CD4-positive, alpha-beta T cell (primary cell): ENCODE data around the gene HIBADH. TPM values are rescaled to one million over a fixed set of nuclear protein-coding genes. Genes with fewer than 3 reads are reported as not detected.
A peak's percentile ranks its signal among the peaks of the same experiment; 100 is the strongest.

ENCODE experiments used
- ATAC-seq: fragments of 200-7000 bp; cut with Tn5 transposase; one replicate; pipeline ENCODE4 v1.10.0; 2022; ENCODE audit warnings: mild to moderate bottlenecking; ENCODE audit not compliant: poor library complexity
- CTCF ChIA-PET: fragments of 350-600 bp; sonication (Branson Sonifier 250); formaldehyde crosslinking; loops from one replicate; lab custom pipeline; 2021; ENCODE audit warnings: antibody characterized with exemption, inconsistent platforms; lab: Charles Lee
- POLR2A ChIA-PET: fragments of 350-600 bp; sonication (Branson Sonifier 250); formaldehyde crosslinking; loops from one replicate; lab custom pipeline; 2021; ENCODE audit warnings: antibody characterized with exemption, inconsistent platforms; lab: Charles Lee
- DNase-seq, 14 experiments: peaks; one replicate each; pipeline ENCODE4 v3.0.0-alpha.2; 2013 to 2020; ENCODE audit warnings: mixed read lengths in 2 of 14
- H3K27ac ChIP-seq, 2 donors: one replicate each; pipeline versions ENCODE4 v1.5.1 to v1.7.0; 2013; ENCODE audit warnings: low read length in 2 of 2, low read depth in 1 of 2, mild to moderate bottlenecking in 1 of 2
- H3K27me3 ChIP-seq, 2 experiments: 1 replicate in 1 of 2; 2 replicates in 1 of 2; pipeline versions ENCODE4 v1.6.1 to v1.7.0; 2013; ENCODE audit warnings: low read length in 2 of 2, control low read depth in 1 of 2, mild to moderate bottlenecking in 1 of 2, moderate library complexity in 1 of 2; ENCODE audit not compliant: insufficient read depth in 2 of 2, control insufficient read depth in 1 of 2
- H3K36me3 ChIP-seq: one replicate; pipeline ENCODE4 v1.6.1; 2013; ENCODE audit warnings: low read length, control low read depth; ENCODE audit not compliant: insufficient read depth
- H3K4me1 ChIP-seq: one replicate; pipeline ENCODE4 v1.6.1; 2013; ENCODE audit warnings: low read length, control low read depth; ENCODE audit not compliant: insufficient read depth
- H3K4me3 ChIP-seq: one replicate; pipeline ENCODE4 v1.5.1; 2013; ENCODE audit warnings: mild to moderate bottlenecking, low read length, moderate library complexity
- H3K9me3 ChIP-seq, 2 experiments: 1 replicate in 1 of 2; 2 replicates in 1 of 2; pipeline versions ENCODE4 v1.6.1 to v1.7.0; 2013; ENCODE audit warnings: low read length in 2 of 2, mild to moderate bottlenecking in 2 of 2, control low read depth in 1 of 2, moderate library complexity in 1 of 2; ENCODE audit not compliant: control insufficient read depth in 1 of 2, insufficient read depth in 1 of 2
- H3K27ac Mint-ChIP-seq: one replicate; pipeline ENCODE4 v1.8.0; 2020; ENCODE audit warnings: mixed read lengths
- H3K27me3 Mint-ChIP-seq: one replicate; pipeline ENCODE4 v1.8.0; 2021; ENCODE audit warnings: mixed read lengths
- H3K36me3 Mint-ChIP-seq: one replicate; pipeline ENCODE4 v1.8.0; 2021; ENCODE audit warnings: low read depth, mixed read lengths
- H3K4me1 Mint-ChIP-seq: one replicate; pipeline ENCODE4 v1.8.0; 2021; ENCODE audit warnings: low read depth, mixed read lengths
- H3K4me3 Mint-ChIP-seq: one replicate; pipeline ENCODE4 v1.8.0; 2020; ENCODE audit warnings: mild to moderate bottlenecking, mixed read lengths
- H3K9me3 Mint-ChIP-seq: one replicate; pipeline ENCODE4 v1.8.0; 2020; ENCODE audit warnings: mixed read lengths
- CTCF ChIP-seq: fragments of 200-600 bp; IDR thresholded peaks from one replicate; pipeline ENCODE4 v1.8.0; 2022; ENCODE audit warnings: antibody characterized with exemption, mild to moderate bottlenecking
- intact Hi-C, 2 experiments: fragments of 100-400 bp; cut with DNase I in 1 of 2; cut with micrococcal nuclease in 1 of 2; formaldehyde crosslinking; loops; one replicate each; pipeline versions ENCODE4 v1.15.1 to v1.9.0; 2023 to 2025; cut with DNase I, micrococcal nuclease
- total RNA-seq, 174 experiments: library from RNA in 2 of 174; stranded (reverse) in 2 of 174; gene quantifications; one replicate each; pipeline ENCODE4 v1.2.3 and lab custom pipeline; 2021 to 2026

The HIBADH gene
- total RNA-seq, 2 experiments from 2014 or later: 6.3 to 8.4 TPM

- intact Hi-C loops: no loop called here
- Mint-ChIP-seq H3K27me3 (peaks cover 18% of the 10 kb centered on the region), H3K36me3 (no peaks in the 10 kb centered on the region), H3K4me3 (no peak overlapping the region), H3K4me1 (no peaks in the 10 kb centered on the region), H3K9me3 (no peaks in the 10 kb centered on the region), H3K27ac (no peak overlapping the region)
- POLR2A ChIA-PET: no interaction called here
- H3K36me3 ChIP-seq: no peaks in the 10 kb centered on the region
- no peak for TF ChIP-seq CTCF
- peaks cover 0 to 3% of the 10 kb centered on the region in 2 experiments for H3K9me3 ChIP-seq
- CTCF ChIA-PET: no interaction called here
- H3K4me3 ChIP-seq: no peak overlapping the region
- no peak overlapping the region for H3K27ac ChIP-seq
- no peak for ATAC-seq
- no peak for DNase-seq
- no peaks in the 10 kb centered on the region for H3K27me3 ChIP-seq
- H3K4me1 ChIP-seq: no peaks in the 10 kb centered on the region
These were observed 28.0 kb upstream of the HIBADH start for GRCh38 chr7:27690649-27691048.

- TF ChIP-seq CTCF: no peak
- Histone ChIP-seq H3K27me3 (no peaks in the 10 kb centered on the region), H3K9me3 (peaks cover 0 to 3% of the 10 kb centered on the region in 2 experiments), H3K4me1 (no peaks in the 10 kb centered on the region), H3K36me3 (no peaks in the 10 kb centered on the region), H3K4me3 (no peak overlapping the region), H3K27ac (no peak overlapping the region)
- ChIA-PET CTCF (no interaction called here), POLR2A (no interaction called here)
- Mint-ChIP-seq H3K27ac (no peak overlapping the region), H3K27me3 (peaks cover 18% of the 10 kb centered on the region), H3K9me3 (no peaks in the 10 kb centered on the region), H3K4me1 (no peaks in the 10 kb centered on the region), H3K36me3 (no peaks in the 10 kb centered on the region), H3K4me3 (no peak overlapping the region)
- intact Hi-C loops: no loop called here
- DNase-seq (peak in 4 of 14 experiments; percentile 8 to 43 (median 26)), ATAC-seq (peak; percentile 37)
These were observed 27.0 kb upstream of the HIBADH start for GRCh38 chr7:27689591-27690164.

- DNase-seq (no peak), ATAC-seq (no peak)
- ChIA-PET CTCF (no interaction called here), POLR2A (no interaction called here)
- no peak overlapping the region for H3K4me3 ChIP-seq
- H3K9me3 ChIP-seq: peaks cover 0 to 3% of the 10 kb centered on the region in 2 experiments
- H3K27me3 Mint-ChIP-seq: peaks cover 18% of the 10 kb centered on the region
- no peaks in the 10 kb centered on the region for H3K9me3 Mint-ChIP-seq
- H3K4me1 Mint-ChIP-seq: no peaks in the 10 kb centered on the region
- H3K27me3 ChIP-seq: no peaks in the 10 kb centered on the region
- no peak overlapping the region for H3K4me3 Mint-ChIP-seq
- no peaks in the 10 kb centered on the region for H3K36me3 ChIP-seq
- no peaks in the 10 kb centered on the region for H3K4me1 ChIP-seq
- no peaks in the 10 kb centered on the region for H3K36me3 Mint-ChIP-seq
- intact Hi-C loops: no loop called here
- H3K27ac Mint-ChIP-seq: no peak overlapping the region
- no peak overlapping the region for H3K27ac ChIP-seq
- no peak for TF ChIP-seq CTCF
These were observed 26.5 kb upstream of the HIBADH start for GRCh38 chr7:27689150-27689549.
